ELF-1 (cell line): ENCODE data around the gene FOSL2.

Experiments
- DNase-seq: peaks from one replicate; pipeline ENCODE4 v3.0.0-alpha.2; 2016; ENCODE audit warnings: low read depth, low spot score

FOSL2 gene

GRCh38 chr2:28411956-28412609, 19.4 kb downstream of the FOSL2 start:
- DNase-seq = no peak

- no peak for DNase-seq
Measured at GRCh38 chr2:28412625-28413151, 20.0 kb downstream of the FOSL2 start.

GRCh38 chr2:28413152-28413898, 20.7 kb downstream of the FOSL2 start:
- DNase-seq = peak; percentile 75

GRCh38 chr2:28413899-28414295, 21.2 kb downstream of the FOSL2 start:
- DNase-seq = no peak

- no peak for DNase-seq
Measured at GRCh38 chr2:28414583-28414982, 21.9 kb downstream of the FOSL2 start.

GRCh38 chr2:28415010-28415409, 22.4 kb downstream of the FOSL2 start:
- DNase-seq = no peak

- DNase-seq = no peak
Measured at GRCh38 chr2:28415715-28416114, 23.1 kb downstream of the FOSL2 start.

GRCh38 chr2:28419003-28419402, 26.3 kb downstream of the FOSL2 start:
- no peak for DNase-seq

- no peak for DNase-seq
Measured at GRCh38 chr2:28419443-28420270, 27.0 kb downstream of the FOSL2 start.

GRCh38 chr2:28420722-28421121, 28.1 kb downstream of the FOSL2 start:
- DNase-seq = no peak

GRCh38 chr2:28422908-28423741, 30.5 kb downstream of the FOSL2 start:
- no peak for DNase-seq

- DNase-seq = no peak
Measured at GRCh38 chr2:28423856-28424605, 31.4 kb downstream of the FOSL2 start.

- no peak for DNase-seq
Measured at GRCh38 chr2:28424799-28425463, 32.3 kb downstream of the FOSL2 start.

GRCh38 chr2:28425464-28425835, 32.8 kb downstream of the FOSL2 start:
- DNase-seq = no peak

- no peak for DNase-seq
Measured at GRCh38 chr2:28427741-28428415, 35.2 kb downstream of the FOSL2 start.

- no peak for DNase-seq
Measured at GRCh38 chr2:28428486-28428885, 35.8 kb downstream of the FOSL2 start.

- DNase-seq = no peak
Measured at GRCh38 chr2:28429636-28430376, 37.1 kb downstream of the FOSL2 start.

- DNase-seq = no peak
Measured at GRCh38 chr2:28430377-28430765, 37.7 kb downstream of the FOSL2 start.
